K562 (cell line): ENCODE results near the gene SEC24B.

Experiments
- KDM1A ChIP-seq, 2 experiments: fragments of 450-650 bp; IDR thresholded peaks; 2 replicates each; pipeline ENCODE4 v1.6.1; 2016; ENCODE audit warnings: mild to moderate bottlenecking in 2 of 2
- SMC3 ChIP-seq: conservative IDR thresholded peaks from 2 replicates; pipeline ENCODE4 v1.6.1; 2011; ENCODE audit warnings: low read depth, low read length, improper control_type of control experiment; ENCODE audit not compliant: insufficient read depth
- TF ChIP-seq, protein P1 (sequence below): fragments of 450-650 bp; formaldehyde crosslinking; IDR thresholded peaks from 2 replicates; pipeline ENCODE4 v1.4.0; 2020; ENCODE audit warnings: mild to moderate bottlenecking, moderate library complexity
- TF ChIP-seq, protein P2 (sequence below): sonication (generic); formaldehyde crosslinking; IDR thresholded peaks from 2 replicates; pipeline ENCODE4 v1.9.0; 2022; ENCODE audit warnings: mild to moderate bottlenecking, missing genetic modification reagents

DNA sequence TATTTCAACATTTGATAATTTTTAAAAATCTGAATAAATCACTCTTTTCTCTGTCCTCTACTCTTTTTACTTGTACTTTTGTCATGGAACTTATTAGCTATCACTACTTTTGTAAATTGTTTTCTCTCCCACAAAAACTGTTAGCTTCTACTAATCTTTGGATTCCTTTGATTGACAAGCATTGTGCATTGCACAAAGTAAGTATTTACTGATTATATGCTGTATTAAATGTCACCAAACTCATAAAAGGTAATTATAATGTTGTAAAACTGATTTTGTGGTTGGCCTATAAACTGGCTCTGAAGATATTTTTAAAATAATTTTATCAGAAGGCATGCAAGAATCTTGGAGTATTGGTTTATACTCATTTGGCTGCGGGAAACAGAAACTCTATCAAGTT lies 15.0 kb upstream of the SEC24B start:
- TF ChIP-seq, protein P1, sequence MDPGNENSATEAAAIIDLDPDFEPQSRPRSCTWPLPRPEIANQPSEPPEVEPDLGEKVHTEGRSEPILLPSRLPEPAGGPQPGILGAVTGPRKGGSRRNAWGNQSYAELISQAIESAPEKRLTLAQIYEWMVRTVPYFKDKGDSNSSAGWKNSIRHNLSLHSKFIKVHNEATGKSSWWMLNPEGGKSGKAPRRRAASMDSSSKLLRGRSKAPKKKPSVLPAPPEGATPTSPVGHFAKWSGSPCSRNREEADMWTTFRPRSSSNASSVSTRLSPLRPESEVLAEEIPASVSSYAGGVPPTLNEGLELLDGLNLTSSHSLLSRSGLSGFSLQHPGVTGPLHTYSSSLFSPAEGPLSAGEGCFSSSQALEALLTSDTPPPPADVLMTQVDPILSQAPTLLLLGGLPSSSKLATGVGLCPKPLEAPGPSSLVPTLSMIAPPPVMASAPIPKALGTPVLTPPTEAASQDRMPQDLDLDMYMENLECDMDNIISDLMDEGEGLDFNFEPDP (CRISPR knock-in tag), result no peak
- TF ChIP-seq KDM1A (IDR thresholded peaks at IDR 0.05), result no peak
- no peak for TF ChIP-seq SMC3
- TF ChIP-seq, protein P2, sequence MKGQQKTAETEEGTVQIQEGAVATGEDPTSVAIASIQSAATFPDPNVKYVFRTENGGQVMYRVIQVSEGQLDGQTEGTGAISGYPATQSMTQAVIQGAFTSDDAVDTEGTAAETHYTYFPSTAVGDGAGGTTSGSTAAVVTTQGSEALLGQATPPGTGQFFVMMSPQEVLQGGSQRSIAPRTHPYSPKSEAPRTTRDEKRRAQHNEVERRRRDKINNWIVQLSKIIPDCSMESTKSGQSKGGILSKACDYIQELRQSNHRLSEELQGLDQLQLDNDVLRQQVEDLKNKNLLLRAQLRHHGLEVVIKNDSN (CRISPR knock-in tag), result no peak
